Activated effector memory CD4-positive, alpha-beta T cell treated with anti-CD3 and anti-CD28 coated beads, Interleukin-2, amount 50 U/mL, for 16 hours (primary cell): ENCODE measurements around the gene DGKG.

ENCODE experiments used
- DNase-seq: peaks from one replicate; pipeline ENCODE4 v3.0.0-alpha.2; 2020

DGKG gene

GRCh38 chr3:186102687-186103086, 259.3 kb downstream of the DGKG start:
- no peak for DNase-seq

- DNase-seq = no peak
Observed at GRCh38 chr3:186100398-186100797, 261.6 kb downstream of the DGKG start.

- no peak for DNase-seq
Observed at GRCh38 chr3:186099178-186099577, 262.9 kb downstream of the DGKG start.

- DNase-seq = no peak
Observed at GRCh38 chr3:186098740-186099139, 263.3 kb downstream of the DGKG start.

GRCh38 chr3:186097663-186098451, 264.2 kb downstream of the DGKG start:
- DNase-seq = no peak

GRCh38 chr3:186097317-186097662, 264.7 kb downstream of the DGKG start:
- no peak for DNase-seq
